Tibial artery (tissue), 4 donors: ENCODE results near the gene TMPRSS13.

Experiments
- DNase-seq, 2 donors: peaks; one replicate each; pipeline ENCODE4 v3.0.0-alpha.2; 2019
- H3K27ac ChIP-seq, 2 donors: fragments of 200-600 bp; sonication (generic) in 1 of 2; 1 replicate in 1 of 2; 2 replicates in 1 of 2; pipeline ENCODE4 v1.5.1; 2018 to 2019; ENCODE audit warnings: mild to moderate bottlenecking in 1 of 2
- H3K27me3 ChIP-seq, 2 donors: fragments of 200-600 bp; sonication (generic) in 1 of 2; one replicate each; pipeline versions ENCODE4 v1.5.1 to v1.6.0; 2016 to 2019
- H3K36me3 ChIP-seq, 3 donors: fragments of 200-600 bp; sonication (generic) in 2 of 3; one replicate each; pipeline ENCODE4 v1.5.1; 2016 to 2019; ENCODE audit warnings: mild to moderate bottlenecking in 2 of 3
- H3K4me1 ChIP-seq, 4 donors: fragments of 200-600 bp; sonication (generic) in 2 of 4; 1 replicate in 3 of 4; 2 replicates in 1 of 4; pipeline ENCODE4 v1.5.1; 2016 to 2019
- H3K4me3 ChIP-seq, 2 donors: fragments of 200-600 bp; sonication (generic) in 1 of 2; 1 replicate in 1 of 2; 2 replicates in 1 of 2; pipeline ENCODE4 v1.5.1; 2018 to 2019; ENCODE audit warnings: mild to moderate bottlenecking in 2 of 2
- H3K9me3 ChIP-seq, 3 donors: fragments of 200-600 bp; sonication (generic) in 1 of 3; one replicate each; pipeline ENCODE4 v1.5.1; 2016 to 2019
- CTCF ChIP-seq, 2 experiments: fragments of 200-600 bp in 1 of 2; fragments of 450-650 bp in 1 of 2; IDR thresholded peaks; one replicate each; pipeline ENCODE4 v1.5.1; 2017 to 2019; ENCODE audit warnings: antibody characterized with exemption in 2 of 2, mild to moderate bottlenecking in 1 of 2, moderate library complexity in 1 of 2
- intact Hi-C: fragments of 100-400 bp; cut with DNase I; formaldehyde crosslinking; loops from one replicate; pipeline ENCODE4 v1.15.0; 2023; ENCODE audit warnings: low total_unique reads

The TMPRSS13 gene

GRCh38 chr11:117881217-117881616 lies 48.0 kb downstream of the TMPRSS13 start:
- no peak overlapping the region for H3K4me3 ChIP-seq
- no peak overlapping the region for H3K27ac ChIP-seq
- H3K9me3 ChIP-seq: no peaks in the 10 kb centered on the region
- H3K4me1 ChIP-seq: peaks cover 0 to 11% (median 6%) of the 10 kb centered on the region in 4 donors
- no peak for TF ChIP-seq CTCF (IDR thresholded peaks at IDR 0.05)
- intact Hi-C loops: no loop called here
- peaks cover 4 to 55% of the 10 kb centered on the region in 2 donors for H3K27me3 ChIP-seq
- H3K36me3 ChIP-seq: no peaks in the 10 kb centered on the region
- DNase-seq: no peak

GRCh38 chr11:117879516-117880480 lies 49.4 kb downstream of the TMPRSS13 start:
- Histone ChIP-seq H3K9me3 (no peaks in the 10 kb centered on the region), H3K4me3 (no peak overlapping the region), H3K4me1 (peaks cover 0 to 19% (median 13%) of the 10 kb centered on the region in 4 donors), H3K27me3 (peaks cover 4 to 62% of the 10 kb centered on the region in 2 donors), H3K27ac (no peak overlapping the region), H3K36me3 (no peaks in the 10 kb centered on the region)
- intact Hi-C loops: no loop called here
- no peak for DNase-seq
- no peak for TF ChIP-seq CTCF (IDR thresholded peaks at IDR 0.05)

- intact Hi-C loops: no loop called here
- Histone ChIP-seq H3K9me3 (no peaks in the 10 kb centered on the region), H3K4me1 (peaks cover 0 to 19% (median 14%) of the 10 kb centered on the region in 4 donors), H3K27ac (no peak overlapping the region), H3K36me3 (no peaks in the 10 kb centered on the region), H3K4me3 (no peak overlapping the region), H3K27me3 (peaks cover 4 to 69% of the 10 kb centered on the region in 2 donors)
- TF ChIP-seq CTCF (IDR thresholded peaks at IDR 0.05): no peak
- DNase-seq: no peak
Observed at GRCh38 chr11:117878939-117879475, 50.2 kb downstream of the TMPRSS13 start.

DNA sequence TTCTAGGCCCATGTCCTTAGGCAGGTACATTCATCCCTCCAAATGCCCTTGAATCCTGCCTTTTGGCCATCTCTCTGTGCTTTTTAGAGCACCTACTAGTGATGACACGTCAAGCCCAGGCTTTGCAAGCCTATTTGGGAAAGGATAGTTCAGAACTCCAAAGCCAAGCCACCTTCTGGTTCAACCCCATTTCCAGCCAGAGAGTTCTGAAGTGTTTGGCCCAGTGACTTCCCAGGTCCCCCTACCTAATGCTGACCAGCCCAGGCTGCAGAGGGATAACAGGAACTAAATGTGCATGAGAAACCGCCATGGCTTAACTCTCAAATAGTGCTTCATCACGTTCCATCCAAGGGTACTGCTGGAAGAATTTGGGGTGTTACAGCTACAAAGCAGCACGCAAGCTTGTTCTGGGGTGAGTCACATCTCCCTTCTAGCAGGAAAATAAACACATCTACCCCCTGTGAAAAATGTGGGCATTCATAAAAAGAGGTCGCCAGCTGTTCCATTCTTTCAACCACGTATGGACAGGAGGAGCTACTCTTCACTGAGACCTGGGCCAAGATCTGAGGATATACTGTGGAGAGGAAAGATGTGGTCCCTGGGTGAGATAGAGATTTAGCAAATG lies 50.8 kb downstream of the TMPRSS13 start:
- H3K36me3 ChIP-seq: no peaks in the 10 kb centered on the region
- no peak overlapping the region for H3K4me3 ChIP-seq
- TF ChIP-seq CTCF (IDR thresholded peaks at IDR 0.05): no peak
- peaks cover 0 to 19% (median 14%) of the 10 kb centered on the region in 4 donors for H3K4me1 ChIP-seq
- intact Hi-C loops: no loop called here
- H3K27ac ChIP-seq: no peak overlapping the region
- no peak for DNase-seq
- no peaks in the 10 kb centered on the region for H3K9me3 ChIP-seq
- H3K27me3 ChIP-seq: peaks cover 4 to 74% of the 10 kb centered on the region in 2 donors

DNA sequence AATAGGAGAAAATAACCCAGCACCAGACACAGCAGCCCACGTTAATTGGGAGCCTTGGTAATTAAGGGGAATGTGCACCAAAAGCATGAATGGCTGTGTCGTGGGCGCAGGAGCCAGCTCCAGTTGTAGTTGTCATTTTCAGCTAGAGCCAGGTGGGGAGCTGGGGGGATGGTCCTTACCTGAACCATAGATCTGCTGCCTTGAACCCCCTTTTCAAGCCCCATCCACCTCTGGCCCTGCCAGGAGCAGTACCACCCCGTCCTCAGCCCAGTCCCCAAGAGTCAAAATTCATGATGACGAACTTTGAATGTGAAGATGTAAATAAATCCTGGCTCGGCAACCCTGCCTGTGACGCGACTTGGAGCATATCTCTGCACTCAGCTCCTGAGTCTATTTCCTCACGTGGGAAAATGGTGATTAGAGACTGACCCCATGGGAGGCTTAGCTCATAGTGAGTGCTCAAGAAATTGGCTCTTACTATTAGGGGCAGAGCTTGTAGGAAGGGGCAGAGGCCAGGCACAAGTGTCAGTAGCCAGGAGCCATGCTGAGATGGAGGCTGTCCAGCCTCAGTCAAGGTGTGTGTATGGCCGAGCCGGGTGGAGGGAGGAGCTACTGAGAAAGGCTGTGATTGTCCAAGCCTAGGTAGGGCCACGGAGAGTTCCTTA lies 52.0 kb downstream of the TMPRSS13 start:
- H3K27me3 ChIP-seq: peaks cover 4 to 74% of the 10 kb centered on the region in 2 donors
- peaks cover 0 to 19% (median 14%) of the 10 kb centered on the region in 4 donors for H3K4me1 ChIP-seq
- no peak for TF ChIP-seq CTCF (IDR thresholded peaks at IDR 0.05)
- H3K4me3 ChIP-seq: peak overlapping the region; percentile 46 to 49
- DNase-seq: no peak
- no peak overlapping the region for H3K27ac ChIP-seq
- intact Hi-C loops: no loop called here
- H3K9me3 ChIP-seq: no peaks in the 10 kb centered on the region
- H3K36me3 ChIP-seq: no peaks in the 10 kb centered on the region
